Transverse colon (tissue), 4 donors: ENCODE data around the gene DIAPH3. TPM values are rescaled to one million over a fixed set of nuclear protein-coding genes. Genes with fewer than 3 reads are reported as not detected.

Experiments used
- DNase-seq: peaks from one replicate; pipeline ENCODE4 v3.0.0-alpha.2; 2019
- H3K27ac ChIP-seq, 4 donors: fragments of 200-600 bp; sonication (generic); 2 replicates each; pipeline ENCODE4 v1.5.1; 2016 to 2018; ENCODE audit warnings: inconsistent platforms in 4 of 4
- H3K27me3 ChIP-seq: fragments of 200-600 bp; sonication (generic); 2 replicates; pipeline ENCODE4 v1.5.1; 2017; ENCODE audit warnings: inconsistent platforms
- H3K36me3 ChIP-seq, 4 donors: fragments of 200-600 bp; sonication (generic); 2 replicates each; pipeline ENCODE4 v1.5.1; 2017 to 2019; ENCODE audit warnings: inconsistent platforms in 4 of 4
- H3K4me1 ChIP-seq, 4 donors: fragments of 200-600 bp; sonication (generic); 2 replicates each; pipeline ENCODE4 v1.5.1; 2017 to 2020; ENCODE audit warnings: inconsistent platforms in 4 of 4
- H3K4me3 ChIP-seq, 4 donors: fragments of 200-600 bp; sonication (generic); 1 replicate in 1 of 4; 2 replicates in 3 of 4; pipeline versions ENCODE4 v1.5.1 to v1.6.1; 2017 to 2019; ENCODE audit warnings: inconsistent platforms in 4 of 4
- H3K9me3 ChIP-seq, 2 donors: fragments of 200-600 bp; sonication (generic); 2 replicates each; pipeline ENCODE4 v1.5.1; 2017 to 2019; ENCODE audit warnings: inconsistent platforms in 2 of 2
- CTCF ChIP-seq, 5 experiments: fragments of 200-600 bp in 3 of 5; fragments of 450-650 bp in 2 of 5; sonication (generic) in 3 of 5; IDR thresholded peaks; 1 replicate in 2 of 5; 2 replicates in 3 of 5; pipeline ENCODE4 v1.5.1; 2016 to 2017; ENCODE audit warnings: antibody characterized with exemption in 5 of 5, inconsistent platforms in 3 of 5, mild to moderate bottlenecking in 2 of 5, moderate library complexity in 1 of 5
- EP300 ChIP-seq: sonication (generic); formaldehyde crosslinking; IDR thresholded peaks from one replicate; pipeline ENCODE4 v1.6.1; 2017; ENCODE audit warnings: antibody characterized with exemption, low read depth
- POLR2A ChIP-seq: fragments of 450-650 bp; IDR thresholded peaks from one replicate; pipeline ENCODE4 v1.6.1; 2016; ENCODE audit warnings: antibody characterized with exemption, mild to moderate bottlenecking, moderate library complexity
- POLR2AphosphoS5 ChIP-seq, 3 donors: sonication (generic); formaldehyde crosslinking; IDR thresholded peaks; one replicate each; pipeline ENCODE4 v1.6.1; 2016; ENCODE audit warnings: antibody characterized with exemption in 3 of 3
- WGBS, 2 donors: methylation state at CpG; one replicate each; pipeline ENCODE4 v1.1.5; 2018; ENCODE audit warnings: low coverage in 1 of 2; 5-methylcytosine and 5-hydroxymethylcytosine counted together
- in situ Hi-C, 4 donors: fragments of 200-750 bp; cut with MboI; loops; one replicate each; pipeline versions ENCODE4 v1.15.0 to v1.15.1; 2017; ENCODE audit warnings: low sequenced_read_pairs in 3 of 4, low pct_ligation_motif_present in 1 of 4, low pct_unique_long_range_greater_than_20kb in 1 of 4
- intact Hi-C: fragments of 100-400 bp; cut with DNase I; formaldehyde crosslinking; loops from one replicate; pipeline ENCODE4 v1.15.1; 2023; ENCODE audit warnings: low total_unique reads
- total RNA-seq, 4 donors: library from RNA; depleted of rRNA; stranded (reverse); fragments of >200 nt; gene quantifications; one replicate each; pipeline ENCODE4 v1.1.0, GENCODE V29; 2016

DIAPH3 gene
- total RNA-seq, 4 donors from 2014 or later = 0.95 to 1.6 (median 1.2) TPM

- Histone ChIP-seq H3K4me3 (no peak overlapping the region), H3K27ac (no peak overlapping the region), H3K36me3 (no peaks in the 10 kb centered on the region), H3K4me1 (no peaks in the 10 kb centered on the region), H3K9me3 (no peaks in the 10 kb centered on the region), H3K27me3 (no peaks in the 10 kb centered on the region)
- WGBS, 2 donors = 86 to 94% methylated on average over 2 to 3 of the region's 3 CpGs
- no peak for TF ChIP-seq POLR2AphosphoS5 (IDR thresholded peaks at IDR 0.05)
- in situ Hi-C loops = no loop called here
- no peak for DNase-seq
- intact Hi-C loops = no loop called here
These were observed 290.4 kb downstream of the DIAPH3 start for GRCh38 chr13:59873309-59873708.

GRCh38 chr13:59867867-59868266 is 295.9 kb downstream of the DIAPH3 start:
- TF ChIP-seq POLR2AphosphoS5 (IDR thresholded peaks at IDR 0.05) = no peak
- no peak for TF ChIP-seq POLR2A
- no peak for TF ChIP-seq CTCF (IDR thresholded peaks at IDR 0.05)
- no peak for TF ChIP-seq EP300
- 77 to 80% methylated on average over 5 of the region's 5 CpGs for WGBS, 2 donors
- no peaks in the 10 kb centered on the region for H3K9me3 ChIP-seq
- in situ Hi-C loops (no loop called here), intact Hi-C loops (no loop called here)
- H3K36me3 ChIP-seq = no peaks in the 10 kb centered on the region
- H3K27ac ChIP-seq = no peak overlapping the region
- no peaks in the 10 kb centered on the region for H3K4me1 ChIP-seq
- no peak overlapping the region for H3K4me3 ChIP-seq
- DNase-seq = no peak
- H3K27me3 ChIP-seq = no peaks in the 10 kb centered on the region

- no peak for DNase-seq
- Histone ChIP-seq H3K27me3 (no peaks in the 10 kb centered on the region), H3K9me3 (no peaks in the 10 kb centered on the region), H3K36me3 (no peaks in the 10 kb centered on the region), H3K4me1 (no peaks in the 10 kb centered on the region), H3K4me3 (no peak overlapping the region), H3K27ac (no peak overlapping the region)
- intact Hi-C loops = no loop called here
- in situ Hi-C loops = no loop called here
- 30 to 46% methylated on average over 3 of the region's 3 CpGs for WGBS, 2 donors
- no peak for TF ChIP-seq POLR2AphosphoS5 (IDR thresholded peaks at IDR 0.05)
- TF ChIP-seq POLR2A = no peak
- no peak for TF ChIP-seq CTCF (IDR thresholded peaks at IDR 0.05)
- TF ChIP-seq EP300 = no peak
These were observed 298.3 kb downstream of the DIAPH3 start for GRCh38 chr13:59865398-59865797.

GRCh38 chr13:59863621-59864020 is 300.1 kb downstream of the DIAPH3 start:
- Histone ChIP-seq H3K36me3 (no peaks in the 10 kb centered on the region), H3K4me3 (no peak overlapping the region), H3K27ac (no peak overlapping the region), H3K9me3 (no peaks in the 10 kb centered on the region), H3K4me1 (no peaks in the 10 kb centered on the region), H3K27me3 (no peaks in the 10 kb centered on the region)
- 91 to 92% methylated on average over 1 of the region's 1 CpG for WGBS, 2 donors
- TF ChIP-seq POLR2A (no peak), POLR2AphosphoS5 (IDR thresholded peaks at IDR 0.05) (no peak), CTCF (IDR thresholded peaks at IDR 0.05) (no peak), EP300 (no peak)
- intact Hi-C loops (no loop called here), in situ Hi-C loops (no loop called here)
- DNase-seq = no peak

GRCh38 chr13:59861676-59862075 is 302.1 kb downstream of the DIAPH3 start:
- intact Hi-C loops = no loop called here

More at GRCh38 chr13:59861676-59862075, 302.1 kb downstream of the DIAPH3 start:
- H3K27ac ChIP-seq = no peak overlapping the region
- no peaks in the 10 kb centered on the region for H3K9me3 ChIP-seq
- H3K36me3 ChIP-seq = no peaks in the 10 kb centered on the region
- no peak for DNase-seq
- H3K4me3 ChIP-seq = no peak overlapping the region
- H3K4me1 ChIP-seq = no peaks in the 10 kb centered on the region
- 88 to 94% methylated on average over 4 of the region's 4 CpGs for WGBS, 2 donors
- TF ChIP-seq POLR2A = no peak
- no peak for TF ChIP-seq CTCF (IDR thresholded peaks at IDR 0.05)
- TF ChIP-seq EP300 = no peak
- TF ChIP-seq POLR2AphosphoS5 (IDR thresholded peaks at IDR 0.05) = no peak
- in situ Hi-C loops = no loop called here
- H3K27me3 ChIP-seq = no peaks in the 10 kb centered on the region
